Upper lobe of left lung (tissue), 4 donors: ENCODE measurements around the gene SMARCE1.

Source experiments
- CTCF ChIP-seq, 6 experiments: fragments of 450-650 bp in 4 of 6; fragments of 200-600 bp in 2 of 6; sonication (generic) in 2 of 6; IDR thresholded peaks; one replicate each; pipeline ENCODE4 v1.5.1; 2016 to 2019; ENCODE audit warnings: antibody characterized with exemption in 6 of 6
- EP300 ChIP-seq, 4 donors: sonication (generic); formaldehyde crosslinking; IDR thresholded peaks; one replicate each; pipeline ENCODE4 v1.5.1; 2017; ENCODE audit warnings: antibody characterized with exemption in 4 of 4, control low read depth in 2 of 4
- POLR2A ChIP-seq, 4 donors: fragments of 450-650 bp; IDR thresholded peaks; one replicate each; pipeline ENCODE4 v1.5.1; 2016 to 2017; ENCODE audit warnings: antibody characterized with exemption in 4 of 4, mild to moderate bottlenecking in 2 of 4
- POLR2AphosphoS5 ChIP-seq, 2 donors: sonication (generic); formaldehyde crosslinking; IDR thresholded peaks; one replicate each; pipeline ENCODE4 v1.5.1; 2017; ENCODE audit warnings: antibody characterized with exemption in 2 of 2

- TF ChIP-seq POLR2AphosphoS5 (IDR thresholded peaks at IDR 0.05) (no peak), CTCF (IDR thresholded peaks at IDR 0.05) (no peak), POLR2A (IDR thresholded peaks at IDR 0.05) (no peak), EP300 (IDR thresholded peaks at IDR 0.05) (no peak)
Observed at GRCh38 chr17:40666331-40666730, 18.7 kb upstream of the SMARCE1 start.
